Stomach smooth muscle (tissue), 2 donors: ENCODE measurements around the gene CXADR.

ENCODE experiments used
- H3K27ac ChIP-seq: one replicate; pipeline ENCODE4 v1.7.0; 2013; ENCODE audit warnings: mild to moderate bottlenecking, low read length, inconsistent platforms
- H3K27me3 ChIP-seq, 2 donors: one replicate each; pipeline ENCODE4 v1.7.0; 2013; ENCODE audit warnings: low read length in 2 of 2; ENCODE audit not compliant: insufficient read depth in 2 of 2, control insufficient read depth in 1 of 2
- H3K36me3 ChIP-seq, 2 donors: one replicate each; pipeline ENCODE4 v1.7.0; 2013; ENCODE audit warnings: low read length in 2 of 2; ENCODE audit not compliant: control insufficient read depth in 2 of 2, insufficient read depth in 2 of 2
- H3K4me1 ChIP-seq: one replicate; pipeline ENCODE4 v1.7.0; 2013; ENCODE audit warnings: low read length; ENCODE audit not compliant: control insufficient read depth, insufficient read depth
- H3K4me3 ChIP-seq, 2 donors: one replicate each; pipeline ENCODE4 v1.7.0; 2013; ENCODE audit warnings: low read length in 2 of 2
- H3K9ac ChIP-seq, 2 donors: one replicate each; pipeline ENCODE4 v1.7.0; 2013; ENCODE audit warnings: low read length in 2 of 2, mild to moderate bottlenecking in 1 of 2
- H3K9me3 ChIP-seq, 2 donors: one replicate each; pipeline ENCODE4 v1.7.0; 2013; ENCODE audit warnings: low read length in 2 of 2; ENCODE audit not compliant: control insufficient read depth in 2 of 2
- donor health status: healthy.
- donor health status: Pancreatic carcinoma.

Gene CXADR

DNA sequence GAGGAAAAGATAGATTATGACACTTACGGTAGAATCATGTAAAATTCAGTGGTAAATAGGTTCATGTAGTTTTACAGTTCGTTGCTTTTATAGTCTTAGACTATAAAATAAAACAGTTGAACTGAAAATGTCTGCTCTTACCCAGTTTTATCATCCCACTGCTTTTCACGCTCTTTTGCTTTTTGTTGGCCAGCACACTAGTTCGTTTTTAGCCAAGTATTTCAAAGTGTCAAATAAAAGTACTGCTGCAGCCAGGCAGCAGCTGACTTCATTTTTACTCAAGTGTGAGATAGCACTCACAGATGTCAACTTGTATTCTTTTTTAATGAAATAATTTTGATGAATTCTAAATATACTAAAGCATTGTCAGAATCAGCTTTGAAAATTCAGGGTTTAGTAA, 118.4 kb downstream of the CXADR start:
- Histone ChIP-seq H3K9me3 (no peaks in the 10 kb centered on the region), H3K36me3 (no peaks in the 10 kb centered on the region), H3K27ac (no peak overlapping the region), H3K27me3 (no peaks in the 10 kb centered on the region), H3K4me1 (no peaks in the 10 kb centered on the region), H3K9ac (no peak overlapping the region), H3K4me3 (no peak overlapping the region)

- no peaks in the 10 kb centered on the region for H3K36me3 ChIP-seq
- no peaks in the 10 kb centered on the region for H3K27me3 ChIP-seq
- H3K9me3 ChIP-seq: no peaks in the 10 kb centered on the region
- no peak overlapping the region for H3K27ac ChIP-seq
- no peaks in the 10 kb centered on the region for H3K4me1 ChIP-seq
- no peak overlapping the region for H3K4me3 ChIP-seq
- no peak overlapping the region for H3K9ac ChIP-seq
These were observed 123.9 kb downstream of the CXADR start for GRCh38 chr21:17636711-17637110.

DNA sequence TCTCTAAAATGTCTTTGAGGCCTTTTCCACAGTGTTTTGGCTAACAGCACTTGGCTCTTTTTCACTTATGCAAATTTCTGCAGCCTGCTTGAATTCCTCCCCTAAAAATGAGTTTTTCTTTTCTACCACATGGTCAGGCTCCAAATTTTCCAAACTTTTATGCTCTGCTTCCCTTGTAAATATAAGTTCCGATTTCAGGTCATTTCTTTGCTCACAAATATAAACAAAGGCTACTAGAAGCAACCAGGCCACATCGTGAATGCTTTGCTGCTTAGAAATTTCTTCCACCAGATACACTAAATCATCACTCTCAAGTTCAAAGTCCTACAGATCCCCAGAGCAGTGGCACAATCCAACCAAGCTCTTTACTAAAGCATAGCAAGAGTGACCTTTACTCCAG, 128.0 kb downstream of the CXADR start:
- Histone ChIP-seq H3K9me3 (no peaks in the 10 kb centered on the region), H3K27me3 (no peaks in the 10 kb centered on the region), H3K9ac (no peak overlapping the region), H3K27ac (no peak overlapping the region), H3K4me3 (no peak overlapping the region), H3K36me3 (no peaks in the 10 kb centered on the region), H3K4me1 (no peaks in the 10 kb centered on the region)
